Uterus (tissue), 2 donors: ENCODE results near the gene OR2AT4.

Experiments used
- POLR2A ChIP-seq, 2 donors: fragments of 450-650 bp; IDR thresholded peaks; one replicate each; pipeline ENCODE4 v1.6.1; 2016; ENCODE audit warnings: antibody characterized with exemption in 2 of 2, mild to moderate bottlenecking in 1 of 2, moderate library complexity in 1 of 2
- TF ChIP-seq, protein P1 (sequence below), 4 experiments: fragments of 200-600 bp in 2 of 4; fragments of 450-650 bp in 2 of 4; sonication (generic) in 2 of 4; IDR thresholded peaks; one replicate each; pipeline ENCODE4 v1.5.1; 2016 to 2019; ENCODE audit warnings: antibody characterized with exemption in 4 of 4, mild to moderate bottlenecking in 2 of 4, moderate library complexity in 1 of 4

DNA sequence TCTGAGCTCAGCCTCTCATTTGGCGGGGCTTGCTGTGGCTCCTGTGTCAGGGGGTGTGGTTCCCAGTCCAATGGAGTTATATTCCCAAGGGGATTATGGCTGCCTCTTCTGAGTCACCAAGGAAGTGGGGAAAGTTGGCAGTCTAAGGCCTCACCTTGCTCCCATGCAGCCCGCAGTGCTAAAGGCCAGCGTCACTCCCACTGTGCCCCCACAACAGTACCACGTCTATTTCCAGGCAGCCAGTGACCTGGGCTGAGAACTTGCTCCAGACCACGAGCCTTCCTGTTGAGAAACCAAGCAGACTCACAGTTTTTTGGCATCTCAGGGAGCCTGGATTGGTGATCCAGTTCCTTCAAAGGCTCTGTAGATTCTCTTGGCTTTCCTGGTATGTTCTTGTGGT is 45.6 kb downstream of the OR2AT4 start:
- TF ChIP-seq, protein P1, sequence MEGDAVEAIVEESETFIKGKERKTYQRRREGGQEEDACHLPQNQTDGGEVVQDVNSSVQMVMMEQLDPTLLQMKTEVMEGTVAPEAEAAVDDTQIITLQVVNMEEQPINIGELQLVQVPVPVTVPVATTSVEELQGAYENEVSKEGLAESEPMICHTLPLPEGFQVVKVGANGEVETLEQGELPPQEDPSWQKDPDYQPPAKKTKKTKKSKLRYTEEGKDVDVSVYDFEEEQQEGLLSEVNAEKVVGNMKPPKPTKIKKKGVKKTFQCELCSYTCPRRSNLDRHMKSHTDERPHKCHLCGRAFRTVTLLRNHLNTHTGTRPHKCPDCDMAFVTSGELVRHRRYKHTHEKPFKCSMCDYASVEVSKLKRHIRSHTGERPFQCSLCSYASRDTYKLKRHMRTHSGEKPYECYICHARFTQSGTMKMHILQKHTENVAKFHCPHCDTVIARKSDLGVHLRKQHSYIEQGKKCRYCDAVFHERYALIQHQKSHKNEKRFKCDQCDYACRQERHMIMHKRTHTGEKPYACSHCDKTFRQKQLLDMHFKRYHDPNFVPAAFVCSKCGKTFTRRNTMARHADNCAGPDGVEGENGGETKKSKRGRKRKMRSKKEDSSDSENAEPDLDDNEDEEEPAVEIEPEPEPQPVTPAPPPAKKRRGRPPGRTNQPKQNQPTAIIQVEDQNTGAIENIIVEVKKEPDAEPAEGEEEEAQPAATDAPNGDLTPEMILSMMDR (IDR thresholded peaks at IDR 0.05) = no peak
- no peak for TF ChIP-seq POLR2A (IDR thresholded peaks at IDR 0.05)
